Measurements from ENCODE around the gene HGF. TPM values are rescaled to one million over a fixed set of nuclear protein-coding genes. Genes with fewer than 3 reads are reported as not detected.
A peak's percentile ranks its signal among the peaks of the same experiment; 100 is the strongest.

HGF gene
- total and polyA plus RNA-seq, 2 of the 8 experiments (the other 6 are each of a cell fraction or from before 2014, with no cell fraction given) = 0.05 to 0.60 TPM

DNA sequence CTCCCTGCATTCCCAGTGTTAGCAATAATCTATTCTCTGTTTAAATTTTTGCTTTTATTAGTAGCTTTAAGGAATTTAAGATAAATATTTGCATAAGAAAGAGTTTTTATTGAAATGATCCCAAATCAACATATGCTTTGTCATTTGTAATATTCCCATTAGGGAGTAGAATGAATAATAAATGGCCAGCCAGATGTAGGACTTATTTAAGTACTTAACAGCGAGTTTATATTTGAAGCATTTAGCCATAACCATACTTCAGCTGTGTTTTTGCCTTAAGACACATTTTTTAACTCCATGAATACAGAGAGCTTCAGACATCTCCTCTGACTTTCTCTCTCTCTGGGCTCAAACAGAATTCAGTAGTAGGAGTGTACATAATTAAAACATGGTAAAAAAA lies 103.6 kb downstream of the HGF start:
- no peak overlapping the region for H2BK15ac ChIP-seq (ENCODE audit: low read length)
- H3K27me3 ChIP-seq (replicated peaks in 1 of 4; ENCODE audit: control insufficient read depth in 3 of 4, extremely low read depth in 1 of 4, insufficient read depth in 3 of 4, low read length in 3 of 4) = no peaks in the 10 kb centered on the region
- H3K4me3 ChIP-seq (ENCODE audit: extremely low read depth in 1 of 4, insufficient read depth in 2 of 4, low read depth in 3 of 4, low read length in 4 of 4) = no peak overlapping the region
- 19% methylated on average over 1 of the region's 1 CpG; no CpG with 5 or more reads in 1 of the 2 experiments for whole genome bisulfite sequencing, 2 experiments (ENCODE audit: extremely low coverage in 1 of 2, insufficient coverage in 1 of 2, insufficient read length in 1 of 2, insufficient replicate concordance in 2 of 2, low coverage in 1 of 2, low lambda C conversion rate in 2 of 2, missing lambda C conversion rate in 1 of 2)
- no peak overlapping the region for H2AK5ac ChIP-seq (ENCODE audit: low read depth, low read length)
- H2BK20ac ChIP-seq (ENCODE audit: low read length) = no peak overlapping the region
- no peak overlapping the region for H2BK12ac ChIP-seq (ENCODE audit: low read depth, low read length)
- no peak overlapping the region for H4K5ac ChIP-seq (ENCODE audit: insufficient read length, low read depth, low read length)
- H3K79me1 ChIP-seq (ENCODE audit: low read depth, low read length) = no peaks in the 10 kb centered on the region
- H3K14ac ChIP-seq (ENCODE audit: insufficient read length) = no peak overlapping the region
- no peaks in the 10 kb centered on the region for H3K23me2 ChIP-seq (ENCODE audit: low read depth, low read length)
- no peak overlapping the region for H3K18ac ChIP-seq (ENCODE audit: extremely low read depth, low read length)
- H3K79me2 ChIP-seq (ENCODE audit: control insufficient read depth in 1 of 2, insufficient read depth in 2 of 2, low read length in 2 of 2) = no peaks in the 10 kb centered on the region
- no peak overlapping the region for H2AFZ ChIP-seq (ENCODE audit: low read length)
- H4K91ac ChIP-seq (replicated peaks; ENCODE audit: insufficient read length, low read length) = no peak overlapping the region
- peaks cover 2 to 8% (median 3%) of the 10 kb centered on the region in 4 experiments; a peak in 6 of 7 replicates for H3K4me1 ChIP-seq (replicated peaks in 1 of 4; ENCODE audit: control insufficient read depth in 3 of 4, insufficient read depth in 4 of 4, low read length in 3 of 4)
- no peak overlapping the region for H3K9ac ChIP-seq (replicated peaks in 1 of 4; ENCODE audit: extremely low read depth in 1 of 4, low read depth in 3 of 4, low read length in 3 of 4)
- H3K27ac ChIP-seq (ENCODE audit: low read depth, low read length) = no peak overlapping the region
- H3K23ac ChIP-seq (ENCODE audit: insufficient read length) = no peak overlapping the region
- FAIRE-seq (no peak), DNase-seq (ENCODE audit: low read depth in 1 of 2, low spot score in 2 of 2) (no peak)
- no peak overlapping the region for H4K8ac ChIP-seq (ENCODE audit: extremely low read depth, insufficient read depth, low read length)
- H3K9me3 ChIP-seq (ENCODE audit: insufficient read depth in 2 of 2, low read depth in 1 of 2, low read length in 1 of 2) = no peaks in the 10 kb centered on the region
- H2BK120ac ChIP-seq (replicated peaks; ENCODE audit: low read depth, low read length) = no peak overlapping the region
- H3K56ac ChIP-seq (replicated peaks; ENCODE audit: insufficient read length, low read depth, low read length) = no peak overlapping the region
- ChIA-PET CTCF (ENCODE audit: partially characterized antibody) (interaction anchor here (1.2 to 1.7 kb wide), 2 partner anchors 12 to 15 kb away, joined by 3 to 5 read pairs; no protein-coding TSS in a partner anchor), POLR2A (ENCODE audit: partially characterized antibody) (interaction anchor here (1.2 to 1.7 kb wide), 2 partner anchors 11 to 117 kb away, joined by 3 read pairs; no protein-coding TSS in a partner anchor)
- H4K20me1 ChIP-seq (replicated peaks in 1 of 2; ENCODE audit: control insufficient read depth in 1 of 2, insufficient read depth in 2 of 2, low read length in 2 of 2) = no peaks in the 10 kb centered on the region
- H3K4me2 ChIP-seq (ENCODE audit: insufficient read depth in 1 of 2, low read depth in 2 of 2, low read length in 2 of 2) = peak overlapping the region in 1 of 2 experiments; percentile 30; a peak in 1 of 4 replicates
- no peak overlapping the region for H3K4ac ChIP-seq (replicated peaks; ENCODE audit: insufficient read length, low read depth, low read length)
- no peaks in the 10 kb centered on the region for H3K36me3 ChIP-seq (ENCODE audit: control insufficient read depth in 2 of 4, insufficient read depth in 4 of 4, low read length in 3 of 4)
- H2BK5ac ChIP-seq (ENCODE audit: low read depth, low read length) = no peak overlapping the region
- TF ChIP-seq TEAD4 (IDR thresholded peaks at IDR 0.05; ENCODE audit: low read depth, low read length) (no peak), CTBP2 (IDR thresholded peaks at IDR 0.05; ENCODE audit: borderline replicate concordance, insufficient read depth, insufficient read length, low read length) (no peak), MAX (IDR thresholded peaks at IDR 0.05) (no peak), BACH1 (IDR thresholded peaks at IDR 0.05; ENCODE audit: low read length) (no peak), BCL11A (IDR thresholded peaks at IDR 0.05; ENCODE audit: low read depth in 2 of 2, low read length in 2 of 2) (no peak), ZNF274 (IDR thresholded peaks at IDR 0.05; ENCODE audit: borderline replicate concordance, extremely low read depth, low read length) (no peak), BRCA1 (IDR thresholded peaks at IDR 0.05; ENCODE audit: low read depth, low read length) (no peak), GTF2F1 (IDR thresholded peaks at IDR 0.05; ENCODE audit: borderline replicate concordance, low read depth, low read length) (no peak), NRF1 (IDR thresholded peaks at IDR 0.05; ENCODE audit: low read depth, low read length) (no peak), YY1 (IDR thresholded peaks at IDR 0.05; ENCODE audit: low read depth, low read length) (no peak), ATF2 (IDR thresholded peaks at IDR 0.05; ENCODE audit: low read length) (no peak), GABPA (IDR thresholded peaks at IDR 0.05; ENCODE audit: borderline replicate concordance, insufficient read depth, low read length) (no peak), CBX5 (IDR thresholded peaks at IDR 0.05; ENCODE audit: low read depth, low read length) (no peak)
